Stimulated activated CD4-positive, alpha-beta T cell treated with anti-CD3 and anti-CD28 coated beads, TNF-alpha, amount 100 ng/mL, for 48 hours (primary cell): Measurements from ENCODE around the gene NTM.

Source experiments
- DNase-seq, 3 donors: peaks; one replicate each; pipeline ENCODE4 v3.0.0-alpha.2; 2020; ENCODE audit warnings: low read depth in 3 of 3

NTM gene

GRCh38 chr11:131549770-131550169, 179.4 kb downstream of the NTM start:
- DNase-seq = no peak

- no peak for DNase-seq
Observed at GRCh38 chr11:131560287-131560686, 189.9 kb downstream of the NTM start.

GRCh38 chr11:131561501-131561900, 191.1 kb downstream of the NTM start:
- no peak for DNase-seq

- no peak for DNase-seq
Observed at GRCh38 chr11:131561972-131562371, 191.6 kb downstream of the NTM start.

- DNase-seq = no peak
Observed at GRCh38 chr11:131568318-131568717, 197.9 kb downstream of the NTM start.

- DNase-seq = no peak
Observed at GRCh38 chr11:131571571-131571970, 201.2 kb downstream of the NTM start.

GRCh38 chr11:131572423-131572822, 202.0 kb downstream of the NTM start:
- DNase-seq = no peak

GRCh38 chr11:131579932-131580387, 209.5 kb downstream of the NTM start:
- DNase-seq = no peak

- no peak for DNase-seq
Observed at GRCh38 chr11:131580476-131580875, 210.1 kb downstream of the NTM start.

- DNase-seq = no peak
Observed at GRCh38 chr11:131581046-131581445, 210.6 kb downstream of the NTM start.

GRCh38 chr11:131582021-131582525, 211.7 kb downstream of the NTM start:
- DNase-seq = no peak

GRCh38 chr11:131583421-131583820, 213.0 kb downstream of the NTM start:
- DNase-seq = no peak

- DNase-seq = no peak
Observed at GRCh38 chr11:131583938-131584337, 213.5 kb downstream of the NTM start.

- no peak for DNase-seq
Observed at GRCh38 chr11:131584785-131585592, 214.6 kb downstream of the NTM start.

GRCh38 chr11:131588057-131588456, 217.6 kb downstream of the NTM start:
- DNase-seq = no peak

- DNase-seq = no peak
Observed at GRCh38 chr11:131591051-131591461, 220.6 kb downstream of the NTM start.

GRCh38 chr11:131592152-131592551, 221.7 kb downstream of the NTM start:
- DNase-seq = no peak

GRCh38 chr11:131592734-131593133, 222.3 kb downstream of the NTM start:
- DNase-seq = no peak

- DNase-seq = no peak
Observed at GRCh38 chr11:131593301-131593700, 222.9 kb downstream of the NTM start.

GRCh38 chr11:131595797-131596196, 225.4 kb downstream of the NTM start:
- no peak for DNase-seq

GRCh38 chr11:131597890-131598289, 227.5 kb downstream of the NTM start:
- no peak for DNase-seq

GRCh38 chr11:131598305-131598704, 227.9 kb downstream of the NTM start:
- no peak for DNase-seq

- no peak for DNase-seq
Observed at GRCh38 chr11:131599285-131599684, 228.9 kb downstream of the NTM start.

GRCh38 chr11:131600628-131601027, 230.2 kb downstream of the NTM start:
- DNase-seq = no peak
